SK-N-SH treated with all-trans-retinoic acid at 6 μM for 48 hours (cell line): ENCODE data around the gene RNF148.

ENCODE experiments used
- ATAC-seq: fragments of 200-7000 bp; cut with Tn5 transposase; 3 replicates; pipeline ENCODE4 v1.9.1; 2020; ENCODE audit warnings: mild to moderate bottlenecking, moderate library complexity
- ARNTL ChIP-seq: fragments of 450-650 bp; formaldehyde crosslinking; IDR thresholded peaks from 2 replicates; pipeline ENCODE4 v1.5.0; 2020; ENCODE audit warnings: low read depth, mild to moderate bottlenecking, moderate library complexity, borderline replicate concordance
- BACH2 ChIP-seq: fragments of 250-450 bp; sonication (Bioruptor Pico); IDR thresholded peaks from 2 replicates; pipeline ENCODE4 v1.9.0; 2021; ENCODE audit warnings: mild to moderate bottlenecking, borderline replicate concordance
- CREB5 ChIP-seq: fragments of 250-450 bp; sonication (Bioruptor Pico); IDR thresholded peaks from 2 replicates; pipeline ENCODE4 v1.5.1; 2020; ENCODE audit warnings: low read depth, mild to moderate bottlenecking, moderate library complexity
- CSDC2 ChIP-seq: fragments of 250-450 bp; sonication (Bioruptor Pico); IDR thresholded peaks from 2 replicates; pipeline ENCODE4 v1.5.0; 2020; ENCODE audit warnings: mild to moderate bottlenecking, moderate library complexity
- ESRRG ChIP-seq: fragments of 250-450 bp; sonication (Bioruptor Pico); IDR thresholded peaks from 2 replicates; pipeline ENCODE4 v1.6.1; 2021; ENCODE audit warnings: mild to moderate bottlenecking
- GLIS3 ChIP-seq: fragments of 250-450 bp; sonication (Bioruptor Pico); IDR thresholded peaks from 2 replicates; pipeline ENCODE4 v1.5.0; 2020; ENCODE audit warnings: mild to moderate bottlenecking, moderate library complexity
- ISL1 ChIP-seq: fragments of 250-450 bp; sonication (Bioruptor Pico); IDR thresholded peaks from 2 replicates; pipeline ENCODE4 v2.1.2; 2022; ENCODE audit warnings: mild to moderate bottlenecking, moderate library complexity
- OSR1 ChIP-seq: fragments of 250-450 bp; sonication (Bioruptor Pico); IDR thresholded peaks from 2 replicates; pipeline ENCODE4 v1.8.0; 2022; ENCODE audit warnings: moderate library complexity, mild to moderate bottlenecking, inconsistent platforms
- PPARA ChIP-seq: fragments of 250-450 bp; sonication (Bioruptor Pico); IDR thresholded peaks from 2 replicates; pipeline ENCODE4 v1.5.0; 2020; ENCODE audit warnings: mild to moderate bottlenecking, borderline replicate concordance
- RARB ChIP-seq: fragments of 250-450 bp; sonication (Bioruptor Pico); IDR thresholded peaks from 2 replicates; pipeline ENCODE4 v1.8.0; 2021; ENCODE audit warnings: mild to moderate bottlenecking, moderate library complexity
- SNAI2 ChIP-seq: fragments of 250-450 bp; sonication (Bioruptor Pico); IDR thresholded peaks from 2 replicates; pipeline ENCODE4 v1.5.0; 2020; ENCODE audit warnings: mild to moderate bottlenecking, moderate library complexity
- TCF4 ChIP-seq: fragments of 250-450 bp; sonication (Bioruptor Pico); IDR thresholded peaks from 2 replicates; pipeline ENCODE4 v1.8.0; 2021; ENCODE audit warnings: mild to moderate bottlenecking, moderate library complexity, borderline replicate concordance
- TOX ChIP-seq: fragments of 250-450 bp; sonication (Bioruptor Pico); IDR thresholded peaks from 2 replicates; pipeline ENCODE4 v1.8.0; 2021; ENCODE audit warnings: mild to moderate bottlenecking, moderate library complexity, borderline replicate concordance
- ZFP3 ChIP-seq: fragments of 250-450 bp; sonication (Bioruptor Pico); IDR thresholded peaks from 2 replicates; pipeline ENCODE4 v1.5.0; 2020; ENCODE audit warnings: mild to moderate bottlenecking, moderate library complexity
- ZFP30 ChIP-seq: fragments of 450-650 bp; formaldehyde crosslinking; IDR thresholded peaks from 2 replicates; pipeline ENCODE4 v1.5.0; 2022; ENCODE audit warnings: mild to moderate bottlenecking, moderate library complexity
- ZNF565 ChIP-seq: fragments of 450-650 bp; formaldehyde crosslinking; conservative IDR thresholded peaks from 2 replicates; pipeline ENCODE4 v1.5.0; 2020; ENCODE audit warnings: low read depth, mild to moderate bottlenecking, moderate library complexity
- ZNF70 ChIP-seq: fragments of 450-650 bp; formaldehyde crosslinking; IDR thresholded peaks from 2 replicates; pipeline ENCODE4 v1.5.0; 2020; ENCODE audit warnings: mild to moderate bottlenecking, moderate library complexity
- ZNF8 ChIP-seq: fragments of 450-650 bp; formaldehyde crosslinking; IDR thresholded peaks from 2 replicates; pipeline ENCODE4 v1.5.0; 2020; ENCODE audit warnings: mild to moderate bottlenecking, moderate library complexity
- TF ChIP-seq, protein P1 (sequence below): fragments of 250-450 bp; sonication (Bioruptor Pico); IDR thresholded peaks from 2 replicates; pipeline ENCODE4 v1.8.0; 2020; ENCODE audit warnings: mild to moderate bottlenecking, moderate library complexity, borderline replicate concordance
- TF ChIP-seq, protein P2 (sequence below): fragments of 250-450 bp; sonication (Bioruptor Pico); IDR thresholded peaks from 2 replicates; pipeline ENCODE4 v1.8.0; 2021; ENCODE audit warnings: low read depth, mild to moderate bottlenecking, moderate library complexity, borderline replicate concordance
- TF ChIP-seq, protein P3 (sequence below): fragments of 250-450 bp; sonication (Bioruptor Pico); IDR thresholded peaks from 2 replicates; pipeline ENCODE4 v1.5.1; 2021; ENCODE audit warnings: mild to moderate bottlenecking, moderate library complexity

RNF148 gene

DNA sequence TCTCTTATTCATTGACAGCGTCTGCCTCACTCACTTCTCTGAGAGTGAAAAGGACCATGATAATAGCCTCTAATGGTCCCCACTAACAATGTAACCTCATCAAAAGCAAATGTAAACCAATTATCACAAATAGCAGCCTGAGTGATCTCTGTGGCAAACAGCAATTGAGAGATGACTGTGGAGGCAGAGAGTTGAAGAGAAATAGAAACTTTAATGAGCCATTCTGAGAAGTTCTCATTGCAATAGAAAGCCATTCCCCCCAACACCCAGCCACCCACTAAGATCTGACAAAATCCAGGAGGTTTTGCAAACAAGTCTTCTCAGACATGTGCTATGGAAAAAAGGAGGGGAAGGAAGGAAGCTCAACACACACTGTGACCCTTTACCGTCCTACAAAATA is 44.2 kb upstream of the RNF148 start (continued):
- TF ChIP-seq, protein P1, sequence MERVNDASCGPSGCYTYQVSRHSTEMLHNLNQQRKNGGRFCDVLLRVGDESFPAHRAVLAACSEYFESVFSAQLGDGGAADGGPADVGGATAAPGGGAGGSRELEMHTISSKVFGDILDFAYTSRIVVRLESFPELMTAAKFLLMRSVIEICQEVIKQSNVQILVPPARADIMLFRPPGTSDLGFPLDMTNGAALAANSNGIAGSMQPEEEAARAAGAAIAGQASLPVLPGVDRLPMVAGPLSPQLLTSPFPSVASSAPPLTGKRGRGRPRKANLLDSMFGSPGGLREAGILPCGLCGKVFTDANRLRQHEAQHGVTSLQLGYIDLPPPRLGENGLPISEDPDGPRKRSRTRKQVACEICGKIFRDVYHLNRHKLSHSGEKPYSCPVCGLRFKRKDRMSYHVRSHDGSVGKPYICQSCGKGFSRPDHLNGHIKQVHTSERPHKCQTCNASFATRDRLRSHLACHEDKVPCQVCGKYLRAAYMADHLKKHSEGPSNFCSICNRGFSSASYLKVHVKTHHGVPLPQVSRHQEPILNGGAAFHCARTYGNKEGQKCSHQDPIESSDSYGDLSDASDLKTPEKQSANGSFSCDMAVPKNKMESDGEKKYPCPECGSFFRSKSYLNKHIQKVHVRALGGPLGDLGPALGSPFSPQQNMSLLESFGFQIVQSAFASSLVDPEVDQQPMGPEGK = no peak
- TF ChIP-seq GLIS3 (CRISPR knock-in tag) (no peak), CSDC2 (no peak), ZNF565 (CRISPR knock-in tag) (no peak), ZFP3 (CRISPR knock-in tag) (no peak), TOX (CRISPR knock-in tag) (no peak), ZNF8 (CRISPR knock-in tag) (no peak), SNAI2 (no peak), OSR1 (CRISPR knock-in tag) (no peak), ESRRG (CRISPR knock-in tag) (no peak), CREB5 (CRISPR knock-in tag) (no peak)
- TF ChIP-seq, all 23 proteins: peak for 0

DNA sequence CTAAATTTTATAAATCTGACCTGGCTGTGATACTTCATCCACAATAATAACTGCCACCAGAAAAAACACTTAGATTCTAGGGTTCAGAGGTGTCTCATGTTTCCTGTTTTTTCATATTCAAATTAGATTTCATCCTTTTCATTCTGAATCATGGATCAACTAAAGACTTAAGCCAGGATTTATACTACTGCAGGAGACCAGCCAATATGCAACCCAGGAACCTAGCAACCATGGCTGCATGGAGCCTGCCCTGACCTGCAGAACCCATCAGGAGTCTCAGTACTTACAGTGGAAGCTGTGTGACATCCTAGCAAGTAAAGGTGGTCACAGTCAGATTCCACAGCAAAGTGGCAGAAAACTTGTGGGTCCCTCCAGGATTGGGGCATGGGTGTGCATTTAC is 40.5 kb upstream of the RNF148 start:
- no peak for ATAC-seq
- no peak for TF ChIP-seq ISL1 (CRISPR knock-in tag)
- no peak for TF ChIP-seq OSR1 (CRISPR knock-in tag)
- no peak for TF ChIP-seq ZNF70 (CRISPR knock-in tag)
- no peak for TF ChIP-seq ZNF565 (CRISPR knock-in tag)
- TF ChIP-seq, protein P2, sequence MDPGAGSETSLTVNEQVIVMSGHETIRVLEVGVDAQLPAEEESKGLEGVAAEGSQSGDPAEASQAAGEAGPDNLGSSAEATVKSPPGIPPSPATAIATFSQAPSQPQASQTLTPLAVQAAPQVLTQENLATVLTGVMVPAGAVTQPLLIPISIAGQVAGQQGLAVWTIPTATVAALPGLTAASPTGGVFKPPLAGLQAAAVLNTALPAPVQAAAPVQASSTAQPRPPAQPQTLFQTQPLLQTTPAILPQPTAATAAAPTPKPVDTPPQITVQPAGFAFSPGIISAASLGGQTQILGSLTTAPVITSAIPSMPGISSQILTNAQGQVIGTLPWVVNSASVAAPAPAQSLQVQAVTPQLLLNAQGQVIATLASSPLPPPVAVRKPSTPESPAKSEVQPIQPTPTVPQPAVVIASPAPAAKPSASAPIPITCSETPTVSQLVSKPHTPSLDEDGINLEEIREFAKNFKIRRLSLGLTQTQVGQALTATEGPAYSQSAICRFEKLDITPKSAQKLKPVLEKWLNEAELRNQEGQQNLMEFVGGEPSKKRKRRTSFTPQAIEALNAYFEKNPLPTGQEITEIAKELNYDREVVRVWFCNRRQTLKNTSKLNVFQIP (CRISPR knock-in tag) = no peak
- TF ChIP-seq ESRRG (CRISPR knock-in tag) = no peak
- no peak for TF ChIP-seq CREB5 (CRISPR knock-in tag)
- no peak for TF ChIP-seq ZFP3 (CRISPR knock-in tag)
- TF ChIP-seq SNAI2 = no peak
- TF ChIP-seq PPARA (CRISPR knock-in tag) = no peak
- no peak for TF ChIP-seq TCF4 (CRISPR knock-in tag)
- no peak for TF ChIP-seq CSDC2
- no peak for TF ChIP-seq RARB (CRISPR knock-in tag)
- no peak for TF ChIP-seq BACH2
- no peak for TF ChIP-seq ZFP30 (CRISPR knock-in tag)
- TF ChIP-seq ZNF8 (CRISPR knock-in tag) = no peak
- TF ChIP-seq ARNTL = no peak
- TF ChIP-seq TOX (CRISPR knock-in tag) = no peak
- TF ChIP-seq, protein P3, sequence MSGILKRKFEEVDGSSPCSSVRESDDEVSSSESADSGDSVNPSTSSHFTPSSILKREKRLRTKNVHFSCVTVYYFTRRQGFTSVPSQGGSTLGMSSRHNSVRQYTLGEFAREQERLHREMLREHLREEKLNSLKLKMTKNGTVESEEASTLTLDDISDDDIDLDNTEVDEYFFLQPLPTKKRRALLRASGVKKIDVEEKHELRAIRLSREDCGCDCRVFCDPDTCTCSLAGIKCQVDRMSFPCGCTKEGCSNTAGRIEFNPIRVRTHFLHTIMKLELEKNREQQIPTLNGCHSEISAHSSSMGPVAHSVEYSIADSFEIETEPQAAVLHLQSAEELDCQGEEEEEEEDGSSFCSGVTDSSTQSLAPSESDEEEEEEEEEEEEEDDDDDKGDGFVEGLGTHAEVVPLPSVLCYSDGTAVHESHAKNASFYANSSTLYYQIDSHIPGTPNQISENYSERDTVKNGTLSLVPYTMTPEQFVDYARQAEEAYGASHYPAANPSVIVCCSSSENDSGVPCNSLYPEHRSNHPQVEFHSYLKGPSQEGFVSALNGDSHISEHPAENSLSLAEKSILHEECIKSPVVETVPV (CRISPR knock-in tag) = no peak
- no peak for TF ChIP-seq GLIS3 (CRISPR knock-in tag)

- no peak for TF ChIP-seq OSR1 (CRISPR knock-in tag)
- TF ChIP-seq PPARA (CRISPR knock-in tag) = no peak
- no peak for TF ChIP-seq CREB5 (CRISPR knock-in tag)
- TF ChIP-seq RARB (CRISPR knock-in tag) = no peak
- TF ChIP-seq BACH2 = no peak
- no peak for TF ChIP-seq ESRRG (CRISPR knock-in tag)
- no peak for TF ChIP-seq TCF4 (CRISPR knock-in tag)
- no peak for TF ChIP-seq TOX (CRISPR knock-in tag)
- TF ChIP-seq ARNTL = no peak
- no peak for TF ChIP-seq ZFP3 (CRISPR knock-in tag)
- no peak for TF ChIP-seq CSDC2
- no peak for TF ChIP-seq ZNF565 (CRISPR knock-in tag)
- TF ChIP-seq ISL1 (CRISPR knock-in tag) = no peak
- no peak for TF ChIP-seq ZNF8 (CRISPR knock-in tag)
- no peak for TF ChIP-seq SNAI2
- TF ChIP-seq, all 23 proteins: peak for 0
- no peak for ATAC-seq
Observed at GRCh38 chr7:122738947-122739346, 36.2 kb upstream of the RNF148 start.
